Panc1 (cell line): ENCODE measurements around the gene ADK. TPM values are rescaled to one million over a fixed set of nuclear protein-coding genes. Genes with fewer than 3 reads are reported as not detected.

Experiments used
- ATAC-seq: fragments of 200-7000 bp; cut with Tn5 transposase; 2 replicates; pipeline ENCODE4 v1.9.1; 2020; ENCODE audit warnings: mild to moderate bottlenecking, moderate library complexity
- BruUV-seq: library from RNA; stranded (reverse); fragments of 400-500 nt; replicated peaks from 2 replicates; lab custom pipeline; 2021; lab: Mats Ljungman, UMichigan
- CTCF ChIA-PET: fragments of 300-600 bp; sonication (Branson Sonifier 250); formaldehyde crosslinking; loops from one replicate; lab custom pipeline; 2022; ENCODE audit warnings: antibody characterized with exemption; lab: Charles Lee
- POLR2A ChIA-PET: fragments of 300-600 bp; sonication (Branson Sonifier 250); formaldehyde crosslinking; loops from one replicate; lab custom pipeline; 2022; ENCODE audit warnings: antibody characterized with exemption; lab: Charles Lee
- DNase-seq: peaks from one replicate; pipeline ENCODE4 v3.0.0-alpha.2; 2010; ENCODE audit warnings: low read depth, low spot score
- H3K27ac ChIP-seq: 2 replicates; pipeline ENCODE4 v1.5.1; 2011; ENCODE audit warnings: mild to moderate bottlenecking, low read length, inconsistent platforms
- H3K27me3 ChIP-seq: fragments of 200-500 bp; sonication (Bioruptor generic); 2 replicates; pipeline ENCODE4 v1.6.0; 2014; ENCODE audit warnings: low read length, inconsistent platforms; ENCODE audit not compliant: control insufficient read depth, insufficient read depth
- H3K36me3 ChIP-seq: fragments of 200-500 bp; sonication (Bioruptor generic); 2 replicates; pipeline ENCODE4 v1.5.1; 2014; ENCODE audit warnings: inconsistent platforms, mild to moderate bottlenecking, low read length, moderate library complexity; ENCODE audit not compliant: control insufficient read depth, insufficient read depth
- H3K4me1 ChIP-seq: 2 replicates; pipeline ENCODE4 v1.5.1; 2011; ENCODE audit warnings: inconsistent platforms, mild to moderate bottlenecking, low read length, moderate library complexity; ENCODE audit not compliant: control insufficient read depth, insufficient read depth
- H3K4me3 ChIP-seq, 2 experiments: 2 replicates each; pipeline ENCODE4 v1.5.1; 2011 to 2012; ENCODE audit warnings: low read depth in 2 of 2, low read length in 2 of 2, mild to moderate bottlenecking in 2 of 2, inconsistent platforms in 1 of 2, moderate library complexity in 1 of 2
- H3K9me3 ChIP-seq: fragments of 200-500 bp; sonication (Bioruptor generic); 2 replicates; pipeline ENCODE4 v1.5.1; 2014; ENCODE audit warnings: low read depth, mild to moderate bottlenecking, inconsistent platforms, low read length, moderate library complexity; ENCODE audit not compliant: control insufficient read depth, insufficient read depth
- POLR2AphosphoS5 ChIP-seq: IDR thresholded peaks from 2 replicates; pipeline ENCODE4 v1.6.1; 2012; ENCODE audit warnings: mild to moderate bottlenecking, low read depth, low read length, moderate library complexity
- REST ChIP-seq, 2 experiments: IDR thresholded peaks; 2 replicates each; pipeline ENCODE4 v1.6.1; 2011 to 2012; ENCODE audit warnings: low read depth in 2 of 2, control low read depth in 1 of 2, low read length in 1 of 2, mild to moderate bottlenecking in 1 of 2, moderate library complexity in 1 of 2; ENCODE audit not compliant: insufficient read depth in 1 of 2
- SIN3A ChIP-seq: IDR thresholded peaks from 2 replicates; pipeline ENCODE4 v1.6.1; 2012; ENCODE audit warnings: low read depth, mild to moderate bottlenecking, low read length, moderate library complexity, borderline replicate concordance; ENCODE audit not compliant: insufficient read depth
- TCF7L2 ChIP-seq: IDR thresholded peaks from 2 replicates; pipeline ENCODE4 v1.6.1; 2011; ENCODE audit warnings: mild to moderate bottlenecking, low read depth, low read length, inconsistent platforms
- in situ Hi-C: cut with HindIII; loops from 2 replicates; pipeline ENCODE4 v1.10.0; 2016; ENCODE audit warnings: low sequenced_read_pairs, low pct_unique_long_range_greater_than_20kb
- intact Hi-C: fragments of 100-400 bp; cut with micrococcal nuclease; formaldehyde crosslinking; loops from one replicate; pipeline ENCODE4 v1.10.0; 2022; ENCODE audit not compliant: unreplicated experiment
- total RNA-seq: library from RNA; stranded (reverse); gene quantifications from one replicate; pipeline ENCODE4 v1.2.1, GENCODE V29; 2021; ENCODE audit not compliant: unreplicated experiment
- TF ChIP-seq, protein P1 (sequence below): fragments of 450-650 bp; IDR thresholded peaks from 2 replicates; pipeline ENCODE4 v1.5.1; 2017; ENCODE audit warnings: mild to moderate bottlenecking

ADK gene
- total RNA-seq, 1 experiment from 2014 or later: 64.5 TPM

DNA sequence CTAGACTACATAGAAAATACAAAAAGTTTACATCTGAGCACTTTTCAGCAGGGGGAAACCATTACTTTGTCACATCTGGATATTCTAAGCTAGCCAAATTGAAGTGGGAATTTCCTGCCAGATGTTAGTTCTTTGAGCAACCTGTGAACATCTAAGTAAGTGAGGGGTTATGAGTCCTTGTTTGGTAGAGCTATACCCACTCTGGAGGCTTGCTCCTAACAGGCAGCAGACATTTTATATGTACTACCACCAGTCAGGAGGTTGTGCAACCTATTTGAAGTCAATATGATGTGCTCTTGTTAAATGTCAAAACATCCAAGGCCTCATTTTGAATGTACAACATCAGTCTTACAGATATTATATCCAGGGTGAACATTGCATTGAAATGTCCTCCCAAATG, 532.0 kb downstream of the ADK start:
- POLR2A ChIA-PET: no interaction called here
- intact Hi-C loops (no loop called here), in situ Hi-C loops (no loop called here)
- H3K36me3 ChIP-seq: no peaks in the 10 kb centered on the region
- TF ChIP-seq TCF7L2: no peak
- no peak for TF ChIP-seq SIN3A
- TF ChIP-seq POLR2AphosphoS5: no peak
- TF ChIP-seq, protein P1, sequence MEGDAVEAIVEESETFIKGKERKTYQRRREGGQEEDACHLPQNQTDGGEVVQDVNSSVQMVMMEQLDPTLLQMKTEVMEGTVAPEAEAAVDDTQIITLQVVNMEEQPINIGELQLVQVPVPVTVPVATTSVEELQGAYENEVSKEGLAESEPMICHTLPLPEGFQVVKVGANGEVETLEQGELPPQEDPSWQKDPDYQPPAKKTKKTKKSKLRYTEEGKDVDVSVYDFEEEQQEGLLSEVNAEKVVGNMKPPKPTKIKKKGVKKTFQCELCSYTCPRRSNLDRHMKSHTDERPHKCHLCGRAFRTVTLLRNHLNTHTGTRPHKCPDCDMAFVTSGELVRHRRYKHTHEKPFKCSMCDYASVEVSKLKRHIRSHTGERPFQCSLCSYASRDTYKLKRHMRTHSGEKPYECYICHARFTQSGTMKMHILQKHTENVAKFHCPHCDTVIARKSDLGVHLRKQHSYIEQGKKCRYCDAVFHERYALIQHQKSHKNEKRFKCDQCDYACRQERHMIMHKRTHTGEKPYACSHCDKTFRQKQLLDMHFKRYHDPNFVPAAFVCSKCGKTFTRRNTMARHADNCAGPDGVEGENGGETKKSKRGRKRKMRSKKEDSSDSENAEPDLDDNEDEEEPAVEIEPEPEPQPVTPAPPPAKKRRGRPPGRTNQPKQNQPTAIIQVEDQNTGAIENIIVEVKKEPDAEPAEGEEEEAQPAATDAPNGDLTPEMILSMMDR: no peak
- no peak for TF ChIP-seq REST (IDR thresholded peaks at IDR 0.05; ENCODE audit: insufficient read depth in 1 of 2, low read depth in 2 of 2, low read length in 1 of 2)
- H3K9me3 ChIP-seq: no peaks in the 10 kb centered on the region
- H3K4me3 ChIP-seq: no peak overlapping the region
- H3K4me1 ChIP-seq: 0 out of 2 replicates have a peak, but pooled peaks cover 2% of the 10 kb centered on the region
- H3K27me3 ChIP-seq: no peaks in the 10 kb centered on the region
- CTCF ChIA-PET: no interaction called here
- no TSS peak for BruUV-seq
- no peak for DNase-seq
- H3K27ac ChIP-seq: no peak overlapping the region
- no peak for ATAC-seq

GRCh38 chr10:74683621-74684364, 532.8 kb downstream of the ADK start:
- Histone ChIP-seq H3K36me3 (no peaks in the 10 kb centered on the region), H3K27ac (no peak overlapping the region), H3K4me3 (no peak overlapping the region), H3K4me1 (0 out of 2 replicates have a peak, but pooled peaks cover 2% of the 10 kb centered on the region), H3K9me3 (no peaks in the 10 kb centered on the region), H3K27me3 (no peaks in the 10 kb centered on the region)
- intact Hi-C loops: no loop called here
- DNase-seq: no peak
- ATAC-seq: no peak
- BruUV-seq: no TSS peak
- ChIA-PET POLR2A (no interaction called here), CTCF (no interaction called here)
- TF ChIP-seq POLR2AphosphoS5: no peak
- TF ChIP-seq TCF7L2: peak; percentile 37; the same call in 1 of the 2 replicates
- TF ChIP-seq SIN3A: no peak
- no peak for TF ChIP-seq REST (IDR thresholded peaks at IDR 0.05; ENCODE audit: insufficient read depth in 1 of 2, low read depth in 2 of 2, low read length in 1 of 2)
- in situ Hi-C loops: no loop called here
